Keratinocyte (primary cell): ENCODE results near the gene MLLT6. TPM values are rescaled to one million over a fixed set of nuclear protein-coding genes. Genes with fewer than 3 reads are reported as not detected.

Experiments
- DNase-seq: peaks from one replicate; pipeline ENCODE4 v3.0.0-alpha.2; 2011; ENCODE audit warnings: low read depth, missing footprints, low spot score
- FAIRE-seq: peaks from 2 replicates; lab custom pipeline; 2011; peaks lifted over from hg19 to GRCh38; lab: Jason Lieb, UNC
- H2AFZ ChIP-seq: 2 replicates; pipeline ENCODE4 v1.6.0; 2012; ENCODE audit warnings: low read length, control low read depth, inconsistent platforms; ENCODE audit not compliant: control insufficient read depth
- H3K27ac ChIP-seq: 2 replicates; pipeline ENCODE4 v1.5.1; 2011; ENCODE audit warnings: low read length; ENCODE audit not compliant: control insufficient read depth, insufficient read depth
- H3K27me3 ChIP-seq: 3 replicates; pipeline ENCODE4 v1.6.0; 2011; ENCODE audit warnings: low read length; ENCODE audit not compliant: control insufficient read depth, insufficient read depth; ENCODE audit errors: extremely low read depth
- H3K36me3 ChIP-seq, 2 experiments: 2 replicates in 1 of 2; 3 replicates in 1 of 2; pipeline ENCODE4 v1.5.1; 2011; ENCODE audit warnings: low read length in 2 of 2, mild to moderate bottlenecking in 1 of 2; ENCODE audit not compliant: control insufficient read depth in 2 of 2, insufficient read depth in 2 of 2; ENCODE audit errors: extremely low read depth in 1 of 2
- H3K4me1 ChIP-seq: 3 replicates; pipeline ENCODE4 v1.5.1; 2011; ENCODE audit warnings: low read length; ENCODE audit not compliant: control insufficient read depth, insufficient read depth; ENCODE audit errors: extremely low read depth
- H3K4me2 ChIP-seq: 3 replicates; pipeline ENCODE4 v1.6.0; 2011; ENCODE audit warnings: low read depth, low read length; ENCODE audit not compliant: control insufficient read depth, insufficient read depth; ENCODE audit errors: extremely low read depth
- H3K4me3 ChIP-seq, 3 experiments: fragments of 200-600 bp in 1 of 3; sonication (generic) in 1 of 3; 2 replicates in 2 of 3; 3 replicates in 1 of 3; pipeline ENCODE4 v1.5.1; 2011 to 2016; ENCODE audit warnings: low read length in 3 of 3, mild to moderate bottlenecking in 3 of 3, control low read depth in 2 of 3, inconsistent platforms in 1 of 3, low read depth in 1 of 3, mixed read lengths in 1 of 3, mixed run types in 1 of 3, moderate library complexity in 1 of 3; ENCODE audit not compliant: control insufficient read depth in 2 of 3, insufficient read depth in 2 of 3; ENCODE audit errors: extremely low read depth in 1 of 3
- H3K79me2 ChIP-seq: 2 replicates; pipeline ENCODE4 v1.6.0; 2012; ENCODE audit warnings: low read length; ENCODE audit not compliant: control insufficient read depth, insufficient read depth
- H3K9ac ChIP-seq: 3 replicates; pipeline ENCODE4 v1.6.0; 2011; ENCODE audit warnings: low read length; ENCODE audit not compliant: control insufficient read depth, insufficient read depth; ENCODE audit errors: extremely low read depth
- H3K9me1 ChIP-seq: 3 replicates; pipeline ENCODE4 v1.6.0; 2011; ENCODE audit warnings: low read length; ENCODE audit not compliant: control insufficient read depth, insufficient read depth; ENCODE audit errors: extremely low read depth
- H3K9me3 ChIP-seq: 2 replicates; pipeline ENCODE4 v1.5.1; 2012; ENCODE audit warnings: low read depth, low read length; ENCODE audit not compliant: control insufficient read depth
- H4K20me1 ChIP-seq: 3 replicates; pipeline ENCODE4 v1.6.0; 2011; ENCODE audit warnings: low read length; ENCODE audit not compliant: control insufficient read depth, insufficient read depth; ENCODE audit errors: extremely low read depth
- EZH2 ChIP-seq: IDR thresholded peaks from one replicate; pipeline ENCODE4 v1.6.1; 2012; ENCODE audit warnings: inconsistent platforms, mild to moderate bottlenecking, low read length, moderate library complexity
- dilution Hi-C: fragments of 300-500 bp; cut with MboI; formaldehyde crosslinking; loops from one replicate; pipeline ENCODE4 v1.7.0; 2020; ENCODE audit warnings: low sequenced_read_pairs; ENCODE audit not compliant: extremely low pct_ligation_motif_present
- polyA plus RNA-seq, 5 experiments: library from polyadenylated mRNA; depleted of rRNA in 3 of 5; stranded (reverse) in 3 of 5; stranded (forward) in 1 of 5; unstranded in 1 of 5; fragments of >200 nt; gene quantifications; 1 replicate in 1 of 5; 2 replicates in 3 of 5; 3 replicates in 1 of 5; pipeline versions ENCODE4 v1.2.1 to v1.2.3, GENCODE V29; 2011 to 2012; ENCODE audit warnings: missing spikeins in 2 of 5, low read depth in 1 of 5, low replicate concordance in 1 of 5
- TF ChIP-seq, protein P1 (sequence below), 3 experiments: IDR thresholded peaks in 1 of 3; conservative IDR thresholded peaks in 1 of 3; optimal IDR thresholded peaks in 1 of 3; 2 replicates in 2 of 3; 3 replicates in 1 of 3; pipeline versions ENCODE3 to v1.5.1; 2011; ENCODE audit warnings: low read length in 3 of 3, mild to moderate bottlenecking in 3 of 3, moderate library complexity in 2 of 3, control low read depth in 1 of 3, inconsistent platforms in 1 of 3; ENCODE audit not compliant: insufficient read depth in 2 of 3; ENCODE audit errors: extremely low read depth in 1 of 3

The MLLT6 gene
- polyA plus RNA-seq, 1 donor (not counting 4 experiments of a cell fraction or from before 2014, with no cell fraction given): 17.4 TPM

DNA sequence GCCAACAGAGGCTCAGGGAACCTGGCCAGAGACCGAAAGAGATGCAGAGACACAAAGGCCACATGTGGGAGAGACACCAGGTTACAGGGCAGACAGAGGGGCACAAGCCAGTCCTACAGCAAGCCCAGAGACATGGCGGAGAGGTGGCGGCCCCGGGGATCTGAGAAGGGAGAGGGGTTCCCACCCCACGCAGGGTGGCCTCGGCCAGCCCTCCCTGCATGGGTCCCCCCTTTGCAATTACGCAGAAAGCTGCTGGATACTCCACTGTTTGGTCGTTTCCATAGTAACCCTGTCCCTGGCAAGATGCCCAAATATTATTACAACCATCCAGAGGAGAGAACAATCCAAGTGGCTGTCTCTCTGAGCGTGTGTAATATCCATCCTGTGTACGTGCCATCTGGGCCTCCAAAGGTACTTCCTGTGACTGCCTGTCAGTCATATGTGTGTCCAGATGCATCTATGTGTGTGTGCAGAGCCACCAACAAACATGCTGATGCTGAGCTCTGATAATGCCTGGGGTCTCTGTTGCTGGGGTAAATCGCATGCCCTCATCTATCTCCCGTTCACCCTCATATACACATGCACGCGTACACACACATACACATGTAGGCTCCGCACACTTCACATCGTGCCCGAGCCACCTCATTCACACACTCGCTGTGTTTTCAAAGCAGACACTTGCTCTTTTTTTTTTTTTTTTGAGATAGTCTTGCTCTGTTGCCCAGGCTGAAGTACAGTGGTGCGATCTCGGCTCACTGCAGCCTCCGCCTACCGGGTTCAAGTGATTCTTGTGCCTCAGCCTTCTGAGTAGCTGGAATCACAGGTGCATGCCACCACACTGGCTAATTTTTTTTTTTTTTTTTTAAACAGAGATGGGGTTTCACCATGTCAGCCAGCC is 37.6 kb downstream of the MLLT6 start:
- Histone ChIP-seq H3K27me3 (no peaks in the 10 kb centered on the region), H3K79me2 (peaks cover 60% of the 10 kb centered on the region), H3K4me1 (peaks cover 21% of the 10 kb centered on the region), H3K36me3 (peaks cover 4 to 15% of the 10 kb centered on the region in 2 experiments), H3K4me2 (peak overlapping the region; percentile 14), H3K4me3 (no peak overlapping the region), H3K9ac (peak overlapping the region; percentile 61), H3K27ac (peak overlapping the region; percentile 59), H2AFZ (no peak overlapping the region), H3K9me1 (peaks cover 7% of the 10 kb centered on the region), H3K9me3 (no peaks in the 10 kb centered on the region), H4K20me1 (peaks cover 6% of the 10 kb centered on the region)
- TF ChIP-seq, protein P1, sequence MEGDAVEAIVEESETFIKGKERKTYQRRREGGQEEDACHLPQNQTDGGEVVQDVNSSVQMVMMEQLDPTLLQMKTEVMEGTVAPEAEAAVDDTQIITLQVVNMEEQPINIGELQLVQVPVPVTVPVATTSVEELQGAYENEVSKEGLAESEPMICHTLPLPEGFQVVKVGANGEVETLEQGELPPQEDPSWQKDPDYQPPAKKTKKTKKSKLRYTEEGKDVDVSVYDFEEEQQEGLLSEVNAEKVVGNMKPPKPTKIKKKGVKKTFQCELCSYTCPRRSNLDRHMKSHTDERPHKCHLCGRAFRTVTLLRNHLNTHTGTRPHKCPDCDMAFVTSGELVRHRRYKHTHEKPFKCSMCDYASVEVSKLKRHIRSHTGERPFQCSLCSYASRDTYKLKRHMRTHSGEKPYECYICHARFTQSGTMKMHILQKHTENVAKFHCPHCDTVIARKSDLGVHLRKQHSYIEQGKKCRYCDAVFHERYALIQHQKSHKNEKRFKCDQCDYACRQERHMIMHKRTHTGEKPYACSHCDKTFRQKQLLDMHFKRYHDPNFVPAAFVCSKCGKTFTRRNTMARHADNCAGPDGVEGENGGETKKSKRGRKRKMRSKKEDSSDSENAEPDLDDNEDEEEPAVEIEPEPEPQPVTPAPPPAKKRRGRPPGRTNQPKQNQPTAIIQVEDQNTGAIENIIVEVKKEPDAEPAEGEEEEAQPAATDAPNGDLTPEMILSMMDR (optimal IDR thresholded peaks at IDR 0.05 in 1 of 3, IDR thresholded peaks at IDR 0.05 in 1 of 3, conservative IDR thresholded peaks at IDR 0.05 in 1 of 3; ENCODE audit: extremely low read depth in 1 of 3, insufficient read depth in 2 of 3, low read length in 3 of 3): no peak
- TF ChIP-seq EZH2: no peak
- dilution Hi-C loops: no loop called here
- no peak for DNase-seq
- no peak for FAIRE-seq

DNA sequence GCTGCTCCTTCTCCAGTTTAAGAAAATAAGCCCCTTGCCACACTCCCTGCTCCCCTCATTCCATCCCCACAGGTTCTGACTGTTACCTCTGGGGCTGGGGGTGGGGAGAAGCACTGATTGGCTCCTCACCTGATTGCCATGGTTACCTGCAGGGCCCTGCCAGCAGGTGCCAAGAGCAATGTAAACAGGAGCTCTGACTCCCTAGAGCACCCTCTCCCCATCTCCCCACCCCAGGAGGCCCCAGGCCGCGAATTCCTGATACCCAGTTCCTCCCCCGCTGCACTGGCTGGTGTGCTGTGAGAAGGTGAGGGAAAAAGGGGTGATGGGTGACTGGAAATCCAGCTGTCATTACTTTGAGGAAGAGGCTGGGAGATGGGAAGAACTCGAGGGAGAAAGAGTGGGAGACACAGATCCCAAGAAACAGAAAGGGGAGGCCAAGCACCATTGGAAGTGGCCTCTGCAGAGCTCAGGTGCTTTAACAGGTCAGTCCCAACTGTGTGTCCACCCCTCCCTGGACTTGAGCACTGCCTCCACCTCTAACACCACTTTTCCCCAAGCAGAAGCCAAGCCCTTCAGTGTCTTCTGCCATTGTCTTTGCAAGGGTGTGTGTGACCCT is 38.6 kb downstream of the MLLT6 start:
- no peak for DNase-seq
- H3K36me3 ChIP-seq: peaks cover 3 to 6% of the 10 kb centered on the region in 2 experiments
- peaks cover 7% of the 10 kb centered on the region for H3K9me1 ChIP-seq
- dilution Hi-C loops: no loop called here
- no peak overlapping the region for H3K4me3 ChIP-seq
- H3K79me2 ChIP-seq: peaks cover 64% of the 10 kb centered on the region
- peaks cover 6% of the 10 kb centered on the region for H4K20me1 ChIP-seq
- no peak for FAIRE-seq
- TF ChIP-seq, protein P1 (optimal IDR thresholded peaks at IDR 0.05 in 1 of 3, IDR thresholded peaks at IDR 0.05 in 1 of 3, conservative IDR thresholded peaks at IDR 0.05 in 1 of 3; ENCODE audit: extremely low read depth in 1 of 3, insufficient read depth in 2 of 3, low read length in 3 of 3): no peak
- no peak for TF ChIP-seq EZH2
- H3K27ac ChIP-seq: no peak overlapping the region
- H2AFZ ChIP-seq: no peak overlapping the region
- H3K9ac ChIP-seq: no peak overlapping the region
- H3K27me3 ChIP-seq: no peaks in the 10 kb centered on the region
- no peaks in the 10 kb centered on the region for H3K9me3 ChIP-seq
- no peak overlapping the region for H3K4me2 ChIP-seq
- H3K4me1 ChIP-seq: peaks cover 23% of the 10 kb centered on the region
